Keratinocyte (primary cell): ENCODE results near the gene UNK. TPM values are rescaled to one million over a fixed set of nuclear protein-coding genes. Genes with fewer than 3 reads are reported as not detected.

Source experiments
- DNase-seq: peaks from one replicate; pipeline ENCODE4 v3.0.0-alpha.2; 2011; ENCODE audit warnings: low read depth, missing footprints, low spot score
- FAIRE-seq: peaks from 2 replicates; lab custom pipeline; 2011; peaks lifted over from hg19 to GRCh38; lab: Jason Lieb, UNC
- H2AFZ ChIP-seq: 2 replicates; pipeline ENCODE4 v1.6.0; 2012; ENCODE audit warnings: low read length, control low read depth, inconsistent platforms; ENCODE audit not compliant: control insufficient read depth
- H3K27ac ChIP-seq: 2 replicates; pipeline ENCODE4 v1.5.1; 2011; ENCODE audit warnings: low read length; ENCODE audit not compliant: control insufficient read depth, insufficient read depth
- H3K27me3 ChIP-seq: 3 replicates; pipeline ENCODE4 v1.6.0; 2011; ENCODE audit warnings: low read length; ENCODE audit not compliant: control insufficient read depth, insufficient read depth; ENCODE audit errors: extremely low read depth
- H3K36me3 ChIP-seq, 2 experiments: 2 replicates in 1 of 2; 3 replicates in 1 of 2; pipeline ENCODE4 v1.5.1; 2011; ENCODE audit warnings: low read length in 2 of 2, mild to moderate bottlenecking in 1 of 2; ENCODE audit not compliant: control insufficient read depth in 2 of 2, insufficient read depth in 2 of 2; ENCODE audit errors: extremely low read depth in 1 of 2
- H3K4me1 ChIP-seq: 3 replicates; pipeline ENCODE4 v1.5.1; 2011; ENCODE audit warnings: low read length; ENCODE audit not compliant: control insufficient read depth, insufficient read depth; ENCODE audit errors: extremely low read depth
- H3K4me2 ChIP-seq: 3 replicates; pipeline ENCODE4 v1.6.0; 2011; ENCODE audit warnings: low read depth, low read length; ENCODE audit not compliant: control insufficient read depth, insufficient read depth; ENCODE audit errors: extremely low read depth
- H3K4me3 ChIP-seq, 3 experiments: fragments of 200-600 bp in 1 of 3; sonication (generic) in 1 of 3; 2 replicates in 2 of 3; 3 replicates in 1 of 3; pipeline ENCODE4 v1.5.1; 2011 to 2016; ENCODE audit warnings: low read length in 3 of 3, mild to moderate bottlenecking in 3 of 3, control low read depth in 2 of 3, inconsistent platforms in 1 of 3, low read depth in 1 of 3, mixed read lengths in 1 of 3, mixed run types in 1 of 3, moderate library complexity in 1 of 3; ENCODE audit not compliant: control insufficient read depth in 2 of 3, insufficient read depth in 2 of 3; ENCODE audit errors: extremely low read depth in 1 of 3
- H3K79me2 ChIP-seq: 2 replicates; pipeline ENCODE4 v1.6.0; 2012; ENCODE audit warnings: low read length; ENCODE audit not compliant: control insufficient read depth, insufficient read depth
- H3K9ac ChIP-seq: 3 replicates; pipeline ENCODE4 v1.6.0; 2011; ENCODE audit warnings: low read length; ENCODE audit not compliant: control insufficient read depth, insufficient read depth; ENCODE audit errors: extremely low read depth
- H3K9me1 ChIP-seq: 3 replicates; pipeline ENCODE4 v1.6.0; 2011; ENCODE audit warnings: low read length; ENCODE audit not compliant: control insufficient read depth, insufficient read depth; ENCODE audit errors: extremely low read depth
- H3K9me3 ChIP-seq: 2 replicates; pipeline ENCODE4 v1.5.1; 2012; ENCODE audit warnings: low read depth, low read length; ENCODE audit not compliant: control insufficient read depth
- H4K20me1 ChIP-seq: 3 replicates; pipeline ENCODE4 v1.6.0; 2011; ENCODE audit warnings: low read length; ENCODE audit not compliant: control insufficient read depth, insufficient read depth; ENCODE audit errors: extremely low read depth
- CTCF ChIP-seq, 3 experiments: IDR thresholded peaks in 1 of 3; conservative IDR thresholded peaks in 1 of 3; optimal IDR thresholded peaks in 1 of 3; 2 replicates in 2 of 3; 3 replicates in 1 of 3; pipeline versions ENCODE3 to v1.5.1; 2011; ENCODE audit warnings: low read length in 3 of 3, mild to moderate bottlenecking in 3 of 3, moderate library complexity in 2 of 3, control low read depth in 1 of 3, inconsistent platforms in 1 of 3; ENCODE audit not compliant: insufficient read depth in 2 of 3; ENCODE audit errors: extremely low read depth in 1 of 3
- EZH2 ChIP-seq: IDR thresholded peaks from one replicate; pipeline ENCODE4 v1.6.1; 2012; ENCODE audit warnings: inconsistent platforms, mild to moderate bottlenecking, low read length, moderate library complexity
- dilution Hi-C: fragments of 300-500 bp; cut with MboI; formaldehyde crosslinking; loops from one replicate; pipeline ENCODE4 v1.7.0; 2020; ENCODE audit warnings: low sequenced_read_pairs; ENCODE audit not compliant: extremely low pct_ligation_motif_present
- polyA plus RNA-seq, 5 experiments: library from polyadenylated mRNA; depleted of rRNA in 3 of 5; stranded (reverse) in 3 of 5; stranded (forward) in 1 of 5; unstranded in 1 of 5; fragments of >200 nt; gene quantifications; 1 replicate in 1 of 5; 2 replicates in 3 of 5; 3 replicates in 1 of 5; pipeline versions ENCODE4 v1.2.1 to v1.2.3, GENCODE V29; 2011 to 2012; ENCODE audit warnings: missing spikeins in 2 of 5, low read depth in 1 of 5, low replicate concordance in 1 of 5

Gene UNK
- polyA plus RNA-seq, 1 donor (not counting 4 experiments of a cell fraction or from before 2014, with no cell fraction given), result 13.0 TPM

- Histone ChIP-seq H2AFZ (no peak overlapping the region), H3K36me3 (peaks cover 13 to 14% of the 10 kb centered on the region in 2 experiments), H3K79me2 (no peaks in the 10 kb centered on the region), H3K9ac (no peak overlapping the region), H3K27ac (no peak overlapping the region), H3K27me3 (no peaks in the 10 kb centered on the region), H3K9me1 (no peaks in the 10 kb centered on the region), H4K20me1 (peaks cover 18% of the 10 kb centered on the region), H3K9me3 (no peaks in the 10 kb centered on the region), H3K4me2 (no peak overlapping the region), H3K4me3 (no peak overlapping the region), H3K4me1 (no peaks in the 10 kb centered on the region)
- DNase-seq (no peak), FAIRE-seq (no peak)
- dilution Hi-C loops, result no loop called here
- TF ChIP-seq CTCF (optimal IDR thresholded peaks at IDR 0.05 in 1 of 3, IDR thresholded peaks at IDR 0.05 in 1 of 3, conservative IDR thresholded peaks at IDR 0.05 in 1 of 3; ENCODE audit: extremely low read depth in 1 of 3, insufficient read depth in 2 of 3, low read length in 3 of 3) (no peak), EZH2 (no peak)
Measured at GRCh38 chr17:75762513-75763268, 21.9 kb upstream of the UNK start.

- H3K27ac ChIP-seq, result no peak overlapping the region
- no peak for TF ChIP-seq EZH2
- TF ChIP-seq CTCF (optimal IDR thresholded peaks at IDR 0.05 in 1 of 3, IDR thresholded peaks at IDR 0.05 in 1 of 3, conservative IDR thresholded peaks at IDR 0.05 in 1 of 3; ENCODE audit: extremely low read depth in 1 of 3, insufficient read depth in 2 of 3, low read length in 3 of 3), result no peak
- H3K4me2 ChIP-seq, result no peak overlapping the region
- no peaks in the 10 kb centered on the region for H3K27me3 ChIP-seq
- no peaks in the 10 kb centered on the region for H3K79me2 ChIP-seq
- dilution Hi-C loops, result no loop called here
- H3K9me3 ChIP-seq, result no peaks in the 10 kb centered on the region
- DNase-seq (no peak), FAIRE-seq (no peak)
- H3K4me3 ChIP-seq, result no peak overlapping the region
- H3K4me1 ChIP-seq, result no peaks in the 10 kb centered on the region
- H2AFZ ChIP-seq, result no peak overlapping the region
- H4K20me1 ChIP-seq, result peaks cover 13% of the 10 kb centered on the region
- no peaks in the 10 kb centered on the region for H3K9me1 ChIP-seq
- peaks cover 8 to 13% of the 10 kb centered on the region in 2 experiments for H3K36me3 ChIP-seq
- H3K9ac ChIP-seq, result no peak overlapping the region
Measured at GRCh38 chr17:75763269-75763607, 21.4 kb upstream of the UNK start.
